PFSK-1 (cell line): ENCODE results near the gene TM9SF3.

Experiments used
- POLR2AphosphoS5 ChIP-seq: IDR thresholded peaks from 2 replicates; pipeline ENCODE4 v1.6.1; 2012; ENCODE audit warnings: low read depth, mild to moderate bottlenecking, control low read depth, low read length, moderate library complexity
- REST ChIP-seq, 2 experiments: IDR thresholded peaks; 2 replicates each; pipeline versions ENCODE4 v1.6.1 to v1.8.0; 2011 to 2012; ENCODE audit warnings: low read depth in 2 of 2, low read length in 2 of 2, control low read depth in 1 of 2, inconsistent platforms in 1 of 2, mild to moderate bottlenecking in 1 of 2, moderate library complexity in 1 of 2; ENCODE audit not compliant: insufficient read depth in 1 of 2
- SIN3A ChIP-seq: IDR thresholded peaks from 2 replicates; pipeline ENCODE4 v1.6.1; 2012; ENCODE audit warnings: mild to moderate bottlenecking, low read length, moderate library complexity, borderline replicate concordance; ENCODE audit not compliant: insufficient read depth
- TAF1 ChIP-seq: IDR thresholded peaks from 2 replicates; pipeline ENCODE4 v1.6.1; 2012; ENCODE audit warnings: low read length, control low read depth, borderline replicate concordance; ENCODE audit not compliant: insufficient read depth

DNA sequence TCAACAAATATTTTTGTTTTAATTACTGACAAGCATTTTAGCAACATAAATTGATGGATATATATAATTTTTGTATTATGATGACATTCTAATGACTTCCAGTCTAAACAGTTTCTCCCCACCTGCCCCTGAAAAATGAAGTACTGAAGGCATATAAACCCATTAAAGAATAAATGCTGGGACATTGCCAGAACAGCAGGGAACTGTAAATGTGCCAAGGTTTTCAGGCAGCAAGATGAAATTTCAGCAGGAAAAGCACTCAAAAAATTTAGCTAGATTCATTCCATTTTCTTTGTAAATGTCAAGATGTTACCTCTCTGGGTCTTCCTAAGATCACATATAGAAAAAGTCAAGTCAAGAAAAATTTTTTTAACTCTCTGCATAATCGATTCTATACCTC, 62.1 kb downstream of the TM9SF3 start:
- TF ChIP-seq POLR2AphosphoS5 (no peak), TAF1 (no peak), SIN3A (no peak), REST (IDR thresholded peaks at IDR 0.05; ENCODE audit: insufficient read depth in 1 of 2, low read depth in 2 of 2, low read length in 2 of 2) (no peak)
